Heart right ventricle (tissue), 16 donors: ENCODE results near the gene MT1B. TPM values are rescaled to one million over a fixed set of nuclear protein-coding genes. Genes with fewer than 3 reads are reported as not detected.

Source experiments
- ATAC-seq, 8 donors: fragments of 200-7000 bp; cut with Tn5 transposase; one replicate each; pipeline ENCODE4 v1.9.1; 2020; ENCODE audit warnings: mild to moderate bottlenecking in 8 of 8, moderate library complexity in 8 of 8, moderate number of reproducible peaks in 1 of 8
- DNase-seq, 2 donors: peaks; one replicate each; pipeline ENCODE4 v3.0.0-alpha.2; 2020
- H3K27ac ChIP-seq, 10 donors: fragments of 200-600 bp; sonication (generic) in 2 of 10; one replicate each; pipeline versions ENCODE4 v1.5.0 to v1.8.0; 2020 to 2022; ENCODE audit warnings: mild to moderate bottlenecking in 3 of 10
- H3K27me3 ChIP-seq, 7 donors: fragments of 200-600 bp; one replicate each; pipeline ENCODE4 v1.8.0; 2021 to 2022; ENCODE audit warnings: mild to moderate bottlenecking in 2 of 7
- H3K36me3 ChIP-seq, 9 donors: fragments of 200-600 bp; sonication (generic) in 1 of 9; one replicate each; pipeline versions ENCODE4 v1.5.0 to v1.8.0; 2020 to 2022; ENCODE audit warnings: mild to moderate bottlenecking in 2 of 9
- H3K4me1 ChIP-seq, 9 donors: fragments of 200-600 bp; sonication (generic) in 1 of 9; one replicate each; pipeline versions ENCODE4 v1.5.0 to v1.8.0; 2020 to 2022; ENCODE audit warnings: mild to moderate bottlenecking in 4 of 9
- H3K4me3 ChIP-seq, 10 donors: fragments of 200-600 bp; sonication (generic) in 2 of 10; one replicate each; pipeline versions ENCODE4 v1.5.0 to v1.8.0; 2020 to 2022; ENCODE audit warnings: mild to moderate bottlenecking in 7 of 10, moderate library complexity in 2 of 10
- H3K9me3 ChIP-seq, 11 donors: fragments of 200-600 bp in 10 of 11; sonication (generic) in 2 of 11; one replicate each; pipeline versions ENCODE4 v1.5.0 to v1.8.0; 2013 to 2022; ENCODE audit warnings: mild to moderate bottlenecking in 2 of 11, control low read depth in 1 of 11, moderate library complexity in 1 of 11
- WGBS, 2 donors: extraction: QIAGEN DNeasy Blood & Tissue Kit; methylation state at CpG; one replicate each; pipeline ENCODE4 v1.1.7; 2013; ENCODE audit warnings: inconsistent platforms in 1 of 2; 5-methylcytosine and 5-hydroxymethylcytosine counted together
- intact Hi-C, 10 donors: fragments of 100-400 bp; cut with DNase I; formaldehyde crosslinking; loops; one replicate each; pipeline versions ENCODE4 v1.11.1 to v1.14.2; 2022
- polyA plus RNA-seq, 2 donors: library from polyadenylated mRNA; stranded (reverse); fragments of 200-250 nt; gene quantifications; one replicate each; pipeline ENCODE4 v1.2.3, GENCODE V29; 2013
- total RNA-seq, 10 donors: library from RNA; stranded (reverse); fragmentation: NEBNext Ultra II Directional in 3 of 10; extraction: Animal tissue kit (Norgen Biotek cat#: 25700) in 3 of 10; gene quantifications; one replicate each; pipeline versions ENCODE4 v1.2.1 to v1.2.4, GENCODE V29; 2021 to 2023
- TF ChIP-seq, protein P1 (sequence below), 9 donors: fragments of 200-600 bp; sonication (generic) in 2 of 9; IDR thresholded peaks; one replicate each; pipeline versions ENCODE4 v1.5.0 to v1.8.0; 2021 to 2022; ENCODE audit warnings: antibody characterized with exemption in 9 of 9, mild to moderate bottlenecking in 5 of 9, moderate library complexity in 1 of 9
- donor health status: Arrhythmogenic right ventricular cardiomyopathy.
- donor health status: ischemic (EF 13 %, LVEDD 7.1; RV severe dilation, severe dysfunction).
- donor health status: healthy with polysubstance abuse.
- donor health status: DM: no; HTN: yes; CAD: no.
- donor health status: DM: no; HTN: no; CAD: no.
- donor health status: ischemic (EF 25% LVEDD 6.9; RV normal size, moderate dysfunction).
- donor health status: ischemic (EF 25% LVEDD 5.7; RV mildly dilated, moderate dysfunction).
- donor health status: healthy.
- donor health status: DM: yes; HTN: yes; CAD: no.
- donor health status: Ischemic cardiomyopathy.
- donor health status: ischemic (EF 35%, LVEDD 5.7; RV mildly dilated, moderate dysfunction).
- donor health status: nonischemic (EF 11% LVEDD 7.7; RV severe dilation, severe dysfunction).
- donor health status: DM: yes; HTN: yes; CAD: no.
- donor health status: PGD.
- donor health status: ischemic (EF 29% LVEDD 5.4; RV normal size, mild dysfunction).
- donor health status: nonischemic (EF 23%, LVEDD 6.1; RV moderate dilation, normal function).

Gene MT1B
- total and polyA plus RNA-seq, 12 donors: not detected

DNA sequence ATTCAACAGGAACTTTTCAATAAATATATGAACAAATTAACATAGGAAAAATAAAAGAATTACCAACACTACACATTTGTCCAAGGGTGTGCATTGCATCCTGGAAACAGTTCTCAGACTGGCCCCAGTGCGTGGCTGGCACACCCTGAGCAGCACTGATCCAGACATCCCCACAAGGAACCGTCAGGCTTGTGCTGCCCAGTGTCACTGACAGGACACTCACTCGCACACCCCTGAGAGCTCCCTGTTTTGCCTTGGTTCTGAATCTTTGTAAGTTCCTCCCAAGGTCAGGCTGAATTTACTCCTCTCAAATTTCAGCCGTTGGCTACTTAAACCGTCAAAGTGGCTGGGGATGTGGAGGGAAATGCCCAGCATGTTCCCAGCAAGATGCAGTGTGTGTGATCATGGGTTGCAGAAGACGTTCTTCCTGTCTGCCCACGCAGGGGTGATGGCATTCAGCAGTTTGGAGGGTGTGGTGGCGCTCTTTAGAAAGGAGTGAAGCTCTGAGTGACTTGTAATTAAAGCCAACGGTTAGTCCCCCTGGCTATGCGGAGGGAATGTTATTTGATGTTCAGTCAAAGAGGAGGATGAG, 41.6 kb upstream of the MT1B start:
- intact Hi-C loops: loop anchor here in 1 of 10 donors (2.0 kb wide), 1 partner anchor 15 kb away; the partner anchor contains the start of gene MT1E
- TF ChIP-seq, protein P1, sequence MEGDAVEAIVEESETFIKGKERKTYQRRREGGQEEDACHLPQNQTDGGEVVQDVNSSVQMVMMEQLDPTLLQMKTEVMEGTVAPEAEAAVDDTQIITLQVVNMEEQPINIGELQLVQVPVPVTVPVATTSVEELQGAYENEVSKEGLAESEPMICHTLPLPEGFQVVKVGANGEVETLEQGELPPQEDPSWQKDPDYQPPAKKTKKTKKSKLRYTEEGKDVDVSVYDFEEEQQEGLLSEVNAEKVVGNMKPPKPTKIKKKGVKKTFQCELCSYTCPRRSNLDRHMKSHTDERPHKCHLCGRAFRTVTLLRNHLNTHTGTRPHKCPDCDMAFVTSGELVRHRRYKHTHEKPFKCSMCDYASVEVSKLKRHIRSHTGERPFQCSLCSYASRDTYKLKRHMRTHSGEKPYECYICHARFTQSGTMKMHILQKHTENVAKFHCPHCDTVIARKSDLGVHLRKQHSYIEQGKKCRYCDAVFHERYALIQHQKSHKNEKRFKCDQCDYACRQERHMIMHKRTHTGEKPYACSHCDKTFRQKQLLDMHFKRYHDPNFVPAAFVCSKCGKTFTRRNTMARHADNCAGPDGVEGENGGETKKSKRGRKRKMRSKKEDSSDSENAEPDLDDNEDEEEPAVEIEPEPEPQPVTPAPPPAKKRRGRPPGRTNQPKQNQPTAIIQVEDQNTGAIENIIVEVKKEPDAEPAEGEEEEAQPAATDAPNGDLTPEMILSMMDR (IDR thresholded peaks at IDR 0.05): no peak
- Histone ChIP-seq H3K27ac (peak overlapping the region; percentile 84 to 99 (median 93)), H3K4me1 (peaks cover 25 to 68% (median 60%) of the 10 kb centered on the region in 9 donors), H3K27me3 (no peaks in the 10 kb centered on the region), H3K4me3 (peak overlapping the region in 9 of 10 donors; percentile 53 to 78 (median 73)), H3K9me3 (no peaks in the 10 kb centered on the region), H3K36me3 (no peaks in the 10 kb centered on the region)
- ATAC-seq (peak in 4 of 8 donors; percentile 9 to 20 (median 14)), DNase-seq (no peak)
- 16 to 24% methylated on average over 10 of the region's 10 CpGs for WGBS, 2 donors

- peak overlapping the region in 4 of 10 donors; percentile 53 to 78 (median 74) for H3K4me3 ChIP-seq
- ATAC-seq: peak in 2 of 8 donors; percentile 4
- intact Hi-C loops: loop anchor here in 2 of 10 donors (1.0 to 2.0 kb wide), 2 partner anchors 14 to 15 kb away; partner anchors contain the start of gene MT1E (in 2 of the 2)
- H3K27me3 ChIP-seq: no peaks in the 10 kb centered on the region
- peaks cover 25 to 66% (median 60%) of the 10 kb centered on the region in 9 donors for H3K4me1 ChIP-seq
- peak in 1 of 2 donors; percentile 52 for DNase-seq
- WGBS, 2 donors: 16 to 52% methylated on average over 2 of the region's 2 CpGs
- H3K27ac ChIP-seq: peak overlapping the region; percentile 84 to 99 (median 93)
- H3K9me3 ChIP-seq: no peaks in the 10 kb centered on the region
- TF ChIP-seq, protein P1 (IDR thresholded peaks at IDR 0.05): no peak
- H3K36me3 ChIP-seq: no peaks in the 10 kb centered on the region
Observed at GRCh38 chr16:56610609-56611111, 41.0 kb upstream of the MT1B start.

DNA sequence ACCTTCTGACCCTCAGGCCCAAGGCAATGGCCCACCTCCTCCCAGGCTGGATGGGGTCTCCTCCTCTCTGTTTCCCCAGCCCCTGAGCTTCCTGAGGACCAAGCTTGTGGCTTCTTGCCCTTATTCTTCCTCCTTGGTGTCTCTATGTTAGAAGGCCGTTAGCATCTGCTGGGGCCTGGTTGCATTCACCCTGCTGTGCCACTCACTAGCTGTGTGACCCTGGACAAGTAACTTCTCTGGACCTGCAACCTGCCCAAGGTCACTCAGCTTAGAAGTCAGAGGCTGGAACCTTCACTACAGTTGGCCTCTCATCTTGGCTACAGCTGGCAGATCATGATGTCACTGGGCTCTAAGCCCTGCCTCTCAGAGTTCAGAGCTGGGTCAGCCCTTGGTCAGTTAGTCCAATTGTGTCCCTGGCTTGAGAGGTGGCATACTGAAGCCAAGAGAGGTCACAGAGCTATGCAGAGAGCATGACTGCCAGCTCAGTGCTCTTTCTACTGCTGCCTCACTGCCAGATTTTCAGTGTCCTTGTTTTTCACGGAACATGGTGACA, 40.3 kb upstream of the MT1B start:
- intact Hi-C loops: loop anchor here in 2 of 10 donors (1.0 to 2.0 kb wide), 2 partner anchors 13 to 14 kb away; partner anchors contain the start of gene MT1E (in 2 of the 2)
- DNase-seq (peak; percentile 59 to 79), ATAC-seq (peak; percentile 10 to 80 (median 52))
- Histone ChIP-seq H3K4me3 (no peak overlapping the region), H3K27me3 (no peaks in the 10 kb centered on the region), H3K4me1 (peaks cover 20 to 59% (median 55%) of the 10 kb centered on the region in 9 donors), H3K27ac (peak overlapping the region; percentile 84 to 99 (median 93)), H3K36me3 (no peaks in the 10 kb centered on the region), H3K9me3 (no peaks in the 10 kb centered on the region)
- 38 to 47% methylated on average over 2 of the region's 2 CpGs for WGBS, 2 donors
- TF ChIP-seq, protein P1 (IDR thresholded peaks at IDR 0.05): no peak

DNA sequence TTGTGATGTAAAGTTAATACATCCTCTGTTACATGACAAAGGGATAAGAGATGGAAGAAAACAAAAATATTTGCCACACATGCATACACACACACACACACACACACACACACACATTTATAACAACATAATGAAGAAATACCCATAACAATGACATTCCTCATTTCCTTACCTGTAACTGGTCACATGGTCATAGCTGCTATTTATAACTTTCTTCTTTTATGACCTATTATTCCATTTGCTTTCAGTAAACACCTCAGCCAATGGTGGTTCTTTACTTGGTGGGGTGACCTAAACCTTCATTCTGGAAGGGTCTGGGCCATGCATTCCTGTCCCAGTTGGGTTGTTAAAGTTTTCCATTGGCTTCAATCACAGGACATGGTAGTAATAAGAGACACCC, 38.0 kb upstream of the MT1B start:
- Histone ChIP-seq H3K9me3 (no peaks in the 10 kb centered on the region), H3K27me3 (peaks cover 0 to 20% (median 0%) of the 10 kb centered on the region in 7 donors), H3K4me1 (peaks cover 18 to 60% (median 56%) of the 10 kb centered on the region in 9 donors), H3K36me3 (no peaks in the 10 kb centered on the region), H3K27ac (no peak overlapping the region), H3K4me3 (no peak overlapping the region)
- DNase-seq: no peak
- intact Hi-C loops: no loop called here
- TF ChIP-seq, protein P1 (IDR thresholded peaks at IDR 0.05): no peak
- ATAC-seq: no peak
